HepG2 (cell line): ENCODE data around the gene PSMC3IP. TPM values are rescaled to one million over a fixed set of nuclear protein-coding genes. Genes with fewer than 3 reads are reported as not detected.

ENCODE experiments used
- ATF4 ChIP-seq, 2 experiments: fragments of 450-650 bp in 1 of 2; sonication (generic) in 1 of 2; formaldehyde crosslinking; IDR thresholded peaks; 2 replicates each; pipeline versions ENCODE4 v1.5.0 to v1.8.0; 2020 to 2022; ENCODE audit warnings: mild to moderate bottlenecking in 1 of 2, missing genetic modification reagents in 1 of 2
- BORCS8-MEF2B ChIP-seq: sonication (generic); formaldehyde crosslinking; IDR thresholded peaks from 2 replicates; pipeline ENCODE4 v1.8.0; 2022; ENCODE audit warnings: mild to moderate bottlenecking, missing genetic modification reagents
- DMTF1 ChIP-seq: sonication (generic); formaldehyde crosslinking; IDR thresholded peaks from 2 replicates; pipeline ENCODE4 v1.4.0; 2020; ENCODE audit warnings: mild to moderate bottlenecking, missing genetic modification reagents
- HDAC2 ChIP-seq: sonication (generic); formaldehyde crosslinking; IDR thresholded peaks from 2 replicates; pipeline ENCODE4 v1.4.0; 2020; ENCODE audit warnings: missing genetic modification reagents
- HMG20B ChIP-seq: conservative IDR thresholded peaks from 2 replicates; pipeline ENCODE4 v1.6.1; 2016; ENCODE audit warnings: missing genetic modification reagents, missing compliant biosample characterization
- MED13 ChIP-seq: sonication (generic); formaldehyde crosslinking; IDR thresholded peaks from 2 replicates; pipeline ENCODE4 v1.5.0; 2020; ENCODE audit warnings: missing genetic modification reagents
- MLX ChIP-seq: IDR thresholded peaks from 2 replicates; pipeline ENCODE4 v1.6.1; 2016
- NAIF1 ChIP-seq: sonication (generic); formaldehyde crosslinking; IDR thresholded peaks from 2 replicates; pipeline ENCODE4 v1.5.0; 2020; ENCODE audit warnings: mild to moderate bottlenecking, missing genetic modification reagents, borderline replicate concordance
- TBL1XR1 ChIP-seq: fragments of 150-350 bp; IDR thresholded peaks from 2 replicates; pipeline ENCODE4 v1.6.1; 2014; ENCODE audit warnings: borderline replicate concordance, low read length; ENCODE audit not compliant: partially characterized antibody
- THAP9 ChIP-seq: sonication (generic); formaldehyde crosslinking; IDR thresholded peaks from 2 replicates; pipeline ENCODE4; 2020; ENCODE audit warnings: missing genetic modification reagents, mild to moderate bottlenecking, borderline replicate concordance
- ZNF414 ChIP-seq: sonication (generic); formaldehyde crosslinking; IDR thresholded peaks from 2 replicates; pipeline ENCODE4 v1.5.0; 2020; ENCODE audit warnings: missing genetic modification reagents
- ZNF674 ChIP-seq: sonication (generic); formaldehyde crosslinking; IDR thresholded peaks from 2 replicates; pipeline ENCODE4 v1.5.0; 2020; ENCODE audit warnings: low read depth, mild to moderate bottlenecking, missing genetic modification reagents
- ZNF704 ChIP-seq: sonication (generic); formaldehyde crosslinking; IDR thresholded peaks from 2 replicates; pipeline ENCODE4 v1.8.1; 2023; ENCODE audit warnings: mild to moderate bottlenecking, inconsistent platforms, moderate library complexity, missing genetic modification reagents, borderline replicate concordance
- ZNF724P ChIP-seq: sonication (generic); formaldehyde crosslinking; IDR thresholded peaks from 2 replicates; pipeline ENCODE4 v1.8.0; 2022; ENCODE audit warnings: missing genetic modification reagents, borderline replicate concordance
- ZUFSP ChIP-seq: sonication (generic); formaldehyde crosslinking; IDR thresholded peaks from 2 replicates; pipeline ENCODE4 v1.9.0; 2021; ENCODE audit warnings: missing genetic modification reagents, mild to moderate bottlenecking, borderline replicate concordance
- polyA plus RNA-seq, 8 experiments: library from polyadenylated mRNA; depleted of rRNA in 3 of 8; stranded (reverse) in 7 of 8; unstranded in 1 of 8; fragments of >200 nt; fragmentation: Illumina TruSeq in 4 of 8; extraction: Trizol in 4 of 8; gene quantifications; 2 replicates each; pipeline versions ENCODE4 v1.2.1 to v1.2.3, GENCODE V29; 2011 to 2016; ENCODE audit warnings: low read depth in 4 of 8, missing spikeins in 1 of 8, mixed read lengths in 1 of 8; ENCODE audit not compliant: insufficient read depth in 1 of 8
- total RNA-seq, 5 experiments: library from RNA; depleted of rRNA; stranded (reverse); fragments of >200 nt; fragmentation: Illumina TruSeq; extraction: Trizol; gene quantifications; 2 replicates each; pipeline ENCODE4 v1.2.3, GENCODE V29; 2016; ENCODE audit warnings: low read depth in 1 of 5
- TF ChIP-seq, protein P1 (sequence below): sonication (generic); formaldehyde crosslinking; IDR thresholded peaks from 2 replicates; pipeline ENCODE4 v1.4.0; 2020; ENCODE audit warnings: missing genetic modification reagents; ENCODE audit errors: not compliant biosample characterization

Gene PSMC3IP
- total and polyA plus RNA-seq, 2 of the 13 experiments (the other 11 are each of a cell fraction or from before 2014, with no cell fraction given) = 6.5 to 22.4 TPM

- no peak for TF ChIP-seq DMTF1 (CRISPR knock-in tag)
- TF ChIP-seq TBL1XR1 = no peak
- peak in 1 of 2 experiments; percentile 87; a peak in 2 of 4 replicates for TF ChIP-seq ATF4 (CRISPR knock-in tag; IDR thresholded peaks at IDR 0.05)
- TF ChIP-seq HDAC2 (CRISPR knock-in tag) = peak; percentile 97
- TF ChIP-seq ZUFSP = no peak
- TF ChIP-seq THAP9 (CRISPR knock-in tag) = peak; percentile 57; the same call in 1 of the 2 replicates
- peak; percentile 86 for TF ChIP-seq MLX
- peak; percentile 6; the same call in 1 of the 2 replicates for TF ChIP-seq NAIF1 (CRISPR knock-in tag)
- peak; percentile 84 for TF ChIP-seq HMG20B (CRISPR knock-in tag)
- TF ChIP-seq ZNF704 (CRISPR knock-in tag) = no peak
- TF ChIP-seq, protein P1, sequence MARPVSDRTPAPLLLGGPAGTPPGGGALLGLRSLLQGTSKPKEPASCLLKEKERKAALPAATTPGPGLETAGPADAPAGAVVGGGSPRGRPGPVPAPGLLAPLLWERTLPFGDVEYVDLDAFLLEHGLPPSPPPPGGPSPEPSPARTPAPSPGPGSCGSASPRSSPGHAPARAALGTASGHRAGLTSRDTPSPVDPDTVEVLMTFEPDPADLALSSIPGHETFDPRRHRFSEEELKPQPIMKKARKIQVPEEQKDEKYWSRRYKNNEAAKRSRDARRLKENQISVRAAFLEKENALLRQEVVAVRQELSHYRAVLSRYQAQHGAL (CRISPR knock-in tag) = no peak
- no peak for TF ChIP-seq ZNF674
- 0 out of 2 replicates have a peak, but pooled peaks have one; percentile 55 for TF ChIP-seq MED13 (CRISPR knock-in tag)
- TF ChIP-seq BORCS8-MEF2B (CRISPR knock-in tag) = peak; percentile 41; the same call in 1 of the 2 replicates
- TF ChIP-seq ZNF414 (CRISPR knock-in tag) = peak; percentile 72; the same call in 1 of the 2 replicates
- TF ChIP-seq ZNF724P (CRISPR knock-in tag) = no peak
These were observed 46.5 kb downstream of the PSMC3IP start (continued) for GRCh38 chr17:42530952-42531454.
